Epithelial cell of proximal tubule (primary cell): ENCODE measurements around the gene ESRRG. TPM values are rescaled to one million over a fixed set of nuclear protein-coding genes. Genes with fewer than 3 reads are reported as not detected.

Experiments used
- DNase-seq: peaks from one replicate; pipeline ENCODE4 v3.0.0-alpha.2; 2011; ENCODE audit warnings: low read depth
- H3K4me3 ChIP-seq: 2 replicates; pipeline ENCODE4 v1.5.1; 2011; ENCODE audit warnings: low read depth, mild to moderate bottlenecking, low read length
- CTCF ChIP-seq: conservative IDR thresholded peaks from 2 replicates; pipeline ENCODE4 v1.5.1; 2012; ENCODE audit warnings: low read depth, mild to moderate bottlenecking, low read length
- total RNA-seq: library from RNA; depleted of rRNA; stranded (reverse); fragments of >200 nt; gene quantifications from 2 replicates; pipeline ENCODE4 v1.2.3, GENCODE V29; 2015

The ESRRG gene
- total RNA-seq, 1 donor from 2014 or later, result 0.52 TPM

DNA sequence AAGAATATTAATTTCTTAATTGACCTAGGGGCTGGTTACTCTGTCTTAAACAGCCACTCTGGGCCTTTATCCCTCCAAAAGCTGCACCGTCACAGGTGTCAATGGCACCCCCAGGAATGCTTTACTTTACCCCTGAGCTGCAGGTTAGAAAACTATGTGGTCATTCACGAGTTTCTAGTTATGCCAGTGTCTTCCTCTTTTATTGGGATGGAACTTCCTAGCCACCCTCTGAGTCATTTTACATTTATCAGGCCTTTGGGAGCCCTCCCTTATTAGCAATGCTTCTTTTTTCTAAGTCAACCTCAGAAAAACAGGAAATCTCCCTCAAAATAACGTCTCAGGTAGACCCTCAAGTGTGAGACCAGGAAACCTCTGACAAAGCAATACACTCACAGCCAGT, 240.6 kb downstream of the ESRRG start:
- H3K4me3 ChIP-seq, result no peak overlapping the region
- TF ChIP-seq CTCF, result no peak
- no peak for DNase-seq

DNA sequence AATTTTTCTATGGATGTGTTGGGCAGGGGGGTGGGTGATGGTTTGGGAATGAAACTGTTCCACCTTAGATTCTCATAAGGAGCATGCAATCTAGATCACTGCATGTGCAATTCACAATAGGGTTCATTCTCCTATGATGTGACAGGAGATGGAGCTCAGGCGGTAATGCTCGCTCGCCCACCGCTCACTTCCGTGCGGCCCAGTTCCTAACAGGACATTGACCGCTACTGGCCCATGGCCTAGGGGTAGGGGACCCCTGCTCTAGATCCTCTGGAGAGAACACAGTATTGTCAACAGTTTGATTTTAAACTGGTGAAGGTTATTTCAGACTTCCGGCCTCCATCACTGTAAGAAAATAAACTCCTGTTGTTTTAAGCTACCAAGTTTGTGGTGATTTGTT, 245.0 kb downstream of the ESRRG start:
- no peak for TF ChIP-seq CTCF
- no peak overlapping the region for H3K4me3 ChIP-seq
- DNase-seq, result no peak

DNA sequence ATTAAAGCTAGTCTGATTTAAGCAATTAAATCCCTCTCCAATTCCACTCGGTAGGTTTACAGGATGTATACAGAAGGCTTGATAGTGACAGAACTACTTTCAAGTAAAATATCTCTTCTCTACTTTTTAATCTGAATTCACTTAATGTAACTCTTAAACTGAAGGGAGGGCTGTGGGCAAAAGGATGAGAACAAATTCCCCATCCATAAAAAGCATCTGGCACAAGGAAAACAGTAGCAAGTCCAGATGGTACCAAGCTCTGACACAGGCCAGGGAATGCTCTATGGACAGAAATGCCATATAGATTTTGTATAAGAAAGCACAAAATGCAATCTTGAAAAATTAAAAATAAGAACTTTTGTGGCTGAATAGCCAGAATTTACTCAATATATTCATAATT, 246.9 kb downstream of the ESRRG start:
- H3K4me3 ChIP-seq, result no peak overlapping the region
- DNase-seq, result no peak
- no peak for TF ChIP-seq CTCF

- no peak for DNase-seq
- no peak for TF ChIP-seq CTCF
- no peak overlapping the region for H3K4me3 ChIP-seq
Measured at GRCh38 chr1:216475659-216476276, 247.5 kb downstream of the ESRRG start.

DNA sequence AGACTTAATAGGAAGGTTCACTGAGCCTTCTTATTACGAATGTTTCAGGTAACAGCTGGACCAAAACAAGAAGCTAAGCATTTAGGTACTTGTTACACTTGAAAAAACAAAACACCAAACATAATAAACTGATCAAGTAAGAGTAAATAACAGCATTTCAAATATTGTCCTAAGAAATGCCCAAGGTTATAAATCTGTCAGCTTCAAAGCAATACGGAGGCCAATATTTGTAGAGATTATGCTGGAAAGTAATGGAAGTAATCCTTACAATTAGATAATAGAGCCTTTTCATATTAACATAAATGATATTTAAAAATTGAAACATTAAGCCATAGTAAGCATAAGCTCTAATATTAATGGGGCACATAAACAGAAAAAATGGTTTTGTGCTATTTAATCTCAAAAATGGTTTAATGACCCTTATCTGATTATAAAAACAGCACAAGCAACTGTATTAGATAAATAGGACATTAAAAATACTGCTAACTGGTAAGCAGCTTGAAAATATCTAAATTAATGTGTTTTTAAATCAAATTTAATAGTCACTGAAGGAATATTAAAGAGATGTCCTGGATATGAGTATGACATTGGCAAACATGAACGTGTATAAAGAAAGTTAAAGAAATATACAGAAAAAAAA, 256.9 kb downstream of the ESRRG start:
- DNase-seq, result no peak
- no peak for TF ChIP-seq CTCF
- no peak overlapping the region for H3K4me3 ChIP-seq

DNA sequence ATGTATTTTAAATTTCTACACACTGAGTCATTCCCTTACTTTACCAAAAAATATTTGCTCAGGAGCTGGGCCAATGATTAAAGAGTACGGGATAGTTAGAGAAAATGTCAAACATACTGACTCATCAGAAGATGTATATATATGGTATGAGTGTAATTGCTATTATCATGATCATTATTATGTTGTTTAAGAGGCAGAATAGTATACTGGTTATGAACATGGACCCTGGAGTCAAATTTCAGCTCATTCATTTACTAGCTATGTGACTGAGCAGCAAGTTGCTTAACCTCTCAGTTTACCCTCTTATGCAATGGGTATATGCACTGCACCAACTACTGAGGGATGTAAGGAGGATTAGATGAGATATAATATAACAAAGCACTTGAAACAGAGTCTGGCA, 258.7 kb downstream of the ESRRG start:
- DNase-seq, result no peak
- no peak for TF ChIP-seq CTCF
- no peak overlapping the region for H3K4me3 ChIP-seq
